PFSK-1 (cell line): ENCODE results near the gene SOWAHB.

ENCODE experiments used
- POLR2AphosphoS5 ChIP-seq: IDR thresholded peaks from 2 replicates; pipeline ENCODE4 v1.6.1; 2012; ENCODE audit warnings: low read depth, mild to moderate bottlenecking, control low read depth, low read length, moderate library complexity
- TAF1 ChIP-seq: IDR thresholded peaks from 2 replicates; pipeline ENCODE4 v1.6.1; 2012; ENCODE audit warnings: low read length, control low read depth, borderline replicate concordance; ENCODE audit not compliant: insufficient read depth

DNA sequence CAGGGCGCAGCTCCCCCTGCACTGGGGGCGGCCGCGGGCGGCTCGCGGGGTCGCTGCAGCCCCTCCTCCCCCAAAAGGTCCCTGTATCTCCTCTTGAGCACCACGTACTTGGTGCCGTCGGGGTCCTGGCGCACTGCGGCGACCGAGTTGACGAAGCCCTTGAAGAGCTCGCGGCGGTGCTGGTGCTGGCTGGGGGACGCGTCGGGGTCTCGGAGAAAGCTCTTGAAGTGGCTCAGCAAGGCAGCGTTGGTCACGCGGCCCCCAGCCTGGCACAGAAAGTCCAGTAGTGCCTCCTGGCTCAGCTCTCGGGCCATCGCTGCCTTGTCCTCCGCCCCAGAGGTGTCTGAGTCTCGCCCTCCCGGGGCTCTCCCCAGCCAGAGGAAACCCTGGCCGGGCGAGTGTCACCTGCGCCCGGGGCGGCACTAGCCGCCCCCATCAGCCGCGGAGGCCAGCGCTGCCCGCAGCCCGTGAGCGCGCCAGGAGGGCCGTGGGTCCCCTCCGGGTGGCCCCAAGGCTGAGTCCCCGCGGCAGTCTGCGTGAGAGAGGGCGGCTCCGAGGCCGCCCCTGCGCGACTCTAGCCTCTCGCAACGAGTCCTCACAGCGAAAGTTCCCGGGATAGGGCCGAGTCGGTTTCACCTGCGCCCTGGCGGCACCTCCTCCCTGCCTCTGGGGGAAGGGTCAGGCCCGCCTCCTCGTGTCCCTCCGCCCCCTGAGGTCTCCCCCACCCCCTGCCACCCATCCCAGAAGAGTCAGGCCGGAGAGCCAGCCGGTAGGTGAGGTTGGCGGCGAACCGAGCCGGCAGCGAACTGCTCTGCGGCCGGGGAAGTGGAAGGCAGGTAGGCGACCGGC lies at the start of gene SOWAHB:
- no peak for TF ChIP-seq TAF1
- no peak for TF ChIP-seq POLR2AphosphoS5
